ENCODE data around the gene CRTAC1.

CRTAC1 gene

DNA sequence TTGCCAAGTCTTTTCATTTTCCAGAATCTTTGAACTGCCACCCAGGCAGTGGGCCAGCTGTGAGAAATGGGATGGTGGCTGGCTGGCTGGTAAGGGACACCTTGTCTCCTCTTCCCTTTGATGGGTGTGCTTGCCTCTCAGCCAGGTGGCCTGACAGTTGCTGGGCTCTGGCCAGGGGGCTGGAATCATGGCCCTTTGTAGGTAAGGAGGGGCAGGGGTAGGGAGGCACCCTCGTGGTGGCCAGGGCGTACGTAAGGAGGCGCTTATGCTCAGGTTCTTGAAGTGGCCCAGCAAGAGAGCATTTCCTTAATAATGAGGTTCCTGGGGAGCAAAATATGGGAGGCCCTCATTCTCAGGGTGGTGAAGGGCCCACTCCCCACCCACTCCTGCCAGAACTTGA, 213.8 kb downstream of the CRTAC1 start:
- Histone ChIP-seq H3K27ac (no peak overlapping the region), H3K4me1 (peaks cover 0 to 8% (median 2%) of the 10 kb centered on the region in 10 experiments; a peak in 6 of 20 replicates), H4K20me1 (no peaks in the 10 kb centered on the region; a peak in 1 of 22 replicates), H3K27me3 (no peaks in the 10 kb centered on the region), H3K9ac (no peak overlapping the region), H3K36me3 (no peaks in the 10 kb centered on the region), H3K9me3 (replicated peaks in 1 of 11) (no peaks in the 10 kb centered on the region), H3K4me3 (no peak overlapping the region), H3K4me2 (peak overlapping the region in 4 of 11 experiments; percentile 25 to 45 (median 35); a peak in 5 of 22 replicates)
- TF ChIP-seq Cebpa-rat (IDR thresholded peaks at IDR 0.05), result no peak

All from BLaER1 treated with 17β-estradiol and CSF1 and Interleukin-3, amounts not matched to agents 10 nM and 100 nM (cell line).